ENCODE results near the gene FAM187B. TPM values are rescaled to one million over a fixed set of nuclear protein-coding genes. Genes with fewer than 3 reads are reported as not detected.
A peak's percentile ranks its signal among the peaks of the same experiment; 100 is the strongest.

Gene FAM187B
- total and polyA plus RNA-seq, 2 of the 4 experiments (the other 2 are of a cell fraction) = not detected

DNA sequence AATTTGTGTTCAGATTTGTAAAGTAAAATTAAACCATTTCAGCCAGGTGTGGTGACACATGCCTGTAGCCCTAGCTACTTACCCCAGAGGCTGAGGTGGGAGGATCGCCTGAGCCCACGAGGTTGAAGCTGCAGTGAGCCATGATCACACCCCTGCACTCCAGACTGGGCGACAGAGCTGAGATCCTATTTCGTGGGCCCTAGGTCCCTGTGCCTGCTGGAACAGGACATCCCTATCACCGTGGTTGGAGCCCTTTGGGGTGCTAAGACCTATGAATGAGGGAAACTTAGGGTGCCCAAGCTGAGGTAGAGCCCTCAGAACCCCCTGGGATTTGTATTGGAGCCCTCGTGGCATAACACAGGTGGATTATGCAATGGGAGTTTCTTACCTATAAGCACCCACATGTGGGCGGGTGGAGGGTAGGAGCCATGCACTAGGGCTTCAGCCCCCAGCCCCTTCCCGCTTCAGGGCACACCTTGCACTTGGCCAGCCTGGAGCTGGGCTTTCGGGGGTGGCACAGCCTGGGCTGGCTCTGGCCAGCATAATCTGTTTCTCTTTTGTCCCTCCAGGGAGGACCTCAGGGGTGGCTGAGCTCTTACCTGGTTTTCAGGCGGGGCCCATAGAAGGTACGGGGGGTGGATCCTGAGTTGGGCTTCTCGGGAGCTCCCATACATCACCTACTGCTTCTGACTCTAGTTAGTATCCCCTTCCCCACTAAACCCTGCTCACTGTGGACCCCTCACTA is 33.0 kb upstream of the FAM187B start:
- intact Hi-C loops (cut with micrococcal nuclease) = no loop called here
- peaks cover 0 to 6% of the 10 kb centered on the region in 2 experiments; a peak in 2 of 4 replicates for H3K79me1 ChIP-seq (ENCODE audit: low read depth in 1 of 2, low read length in 2 of 2)
- no peak for TF ChIP-seq CEBPB (IDR thresholded peaks at IDR 0.05; ENCODE audit: low read depth, low read length)
- no peak for TF ChIP-seq MXI1 (IDR thresholded peaks at IDR 0.05; ENCODE audit: borderline replicate concordance, low read depth, low read length)
- no peak for TF ChIP-seq MAZ (IDR thresholded peaks at IDR 0.05; ENCODE audit: borderline replicate concordance, low read depth, low read length)
- no peak for TF ChIP-seq MAFK (IDR thresholded peaks at IDR 0.05; ENCODE audit: low read depth, low read length)
- no peak for TF ChIP-seq POLR2A (IDR thresholded peaks at IDR 0.05; ENCODE audit: low read depth, low read length)
- TF ChIP-seq, protein P1, sequence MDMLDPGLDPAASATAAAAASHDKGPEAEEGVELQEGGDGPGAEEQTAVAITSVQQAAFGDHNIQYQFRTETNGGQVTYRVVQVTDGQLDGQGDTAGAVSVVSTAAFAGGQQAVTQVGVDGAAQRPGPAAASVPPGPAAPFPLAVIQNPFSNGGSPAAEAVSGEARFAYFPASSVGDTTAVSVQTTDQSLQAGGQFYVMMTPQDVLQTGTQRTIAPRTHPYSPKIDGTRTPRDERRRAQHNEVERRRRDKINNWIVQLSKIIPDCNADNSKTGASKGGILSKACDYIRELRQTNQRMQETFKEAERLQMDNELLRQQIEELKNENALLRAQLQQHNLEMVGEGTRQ (IDR thresholded peaks at IDR 0.05; ENCODE audit: low read depth, low read length) = no peak
- TF ChIP-seq RAD21 (IDR thresholded peaks at IDR 0.05; ENCODE audit: low read length) = no peak
- no peak for TF ChIP-seq BHLHE40 (IDR thresholded peaks at IDR 0.05; ENCODE audit: low read depth, low read length)
- no peak for TF ChIP-seq NFE2L2 (IDR thresholded peaks at IDR 0.05; ENCODE audit: low read depth, low read length)
- TF ChIP-seq, protein P2, sequence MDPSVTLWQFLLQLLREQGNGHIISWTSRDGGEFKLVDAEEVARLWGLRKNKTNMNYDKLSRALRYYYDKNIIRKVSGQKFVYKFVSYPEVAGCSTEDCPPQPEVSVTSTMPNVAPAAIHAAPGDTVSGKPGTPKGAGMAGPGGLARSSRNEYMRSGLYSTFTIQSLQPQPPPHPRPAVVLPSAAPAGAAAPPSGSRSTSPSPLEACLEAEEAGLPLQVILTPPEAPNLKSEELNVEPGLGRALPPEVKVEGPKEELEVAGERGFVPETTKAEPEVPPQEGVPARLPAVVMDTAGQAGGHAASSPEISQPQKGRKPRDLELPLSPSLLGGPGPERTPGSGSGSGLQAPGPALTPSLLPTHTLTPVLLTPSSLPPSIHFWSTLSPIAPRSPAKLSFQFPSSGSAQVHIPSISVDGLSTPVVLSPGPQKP (IDR thresholded peaks at IDR 0.05; ENCODE audit: borderline replicate concordance, low read depth, low read length) = no peak
- no peak for TF ChIP-seq FOS (IDR thresholded peaks at IDR 0.05; ENCODE audit: low read depth, low read length)
- no peak overlapping the region for H3K4me2 ChIP-seq (ENCODE audit: low read depth, low read length)
- H2BK15ac ChIP-seq (ENCODE audit: low read depth, low read length) = no peak overlapping the region
- no peaks in the 10 kb centered on the region for H3K9me3 ChIP-seq (ENCODE audit: control insufficient read depth, insufficient read depth, low read length)
- H2BK20ac ChIP-seq (ENCODE audit: low read depth, low read length) = no peak overlapping the region
- in situ Hi-C loops (cut with MboI; ENCODE audit: low sequenced_read_pairs) = no loop called here
- no peak overlapping the region for H3K14ac ChIP-seq (replicated peaks; ENCODE audit: low read depth, low read length)
- peak overlapping the region; percentile 15 for H2AK9ac ChIP-seq (replicated peaks; ENCODE audit: low read depth, low read length, poor library complexity)
- no peak overlapping the region for H4K91ac ChIP-seq (ENCODE audit: insufficient read depth, low read depth, low read length)
- no peak overlapping the region for H3K27ac ChIP-seq (ENCODE audit: insufficient read depth, low read length)
- dilution Hi-C loops (cut with HindIII; ENCODE audit: low sequenced_read_pairs, unreplicated experiment) = no loop called here
- no peak overlapping the region for H3K4me3 ChIP-seq (ENCODE audit: insufficient read depth, low read depth, low read length)
- H3K4me1 ChIP-seq (ENCODE audit: control insufficient read depth, insufficient read depth, low read length) = peaks cover 2% of the 10 kb centered on the region; the same call in 1 of the 2 replicates
- no peaks in the 10 kb centered on the region for H4K20me1 ChIP-seq (ENCODE audit: insufficient read depth, low read length)
- DNase-seq = no peak
- no peak overlapping the region for H3K56ac ChIP-seq (ENCODE audit: extremely low read depth, insufficient read depth, low read length)
- no peak overlapping the region for H2BK5ac ChIP-seq (ENCODE audit: low read depth, low read length, poor library complexity, severe bottlenecking)
- H4K8ac ChIP-seq (ENCODE audit: low read depth in 2 of 2, low read length in 2 of 2) = no peak overlapping the region
- no peak overlapping the region for H3K23ac ChIP-seq (ENCODE audit: low read depth, low read length)
- ChIA-PET CTCF (no interaction called here), POLR2A (ENCODE audit: unreplicated experiment) (no interaction called here)
- H2BK120ac ChIP-seq (ENCODE audit: low read depth, low read length) = no peak overlapping the region
- H3K4ac ChIP-seq (ENCODE audit: low read depth, low read length) = no peak overlapping the region
- H2AK5ac ChIP-seq (ENCODE audit: low read depth, low read length) = no peak overlapping the region
- no peak overlapping the region for H4K5ac ChIP-seq (ENCODE audit: low read depth, low read length)
- 83% methylated on average over 1 of the region's 12 CpGs; no CpG with 5 or more reads in 1 of the 2 experiments for WGBS, 2 experiments (ENCODE audit: extremely low coverage in 2 of 2, insufficient read length in 1 of 2)
- H3K9ac ChIP-seq (ENCODE audit: low read depth, low read length) = no peak overlapping the region
- peaks cover 8% of the 10 kb centered on the region for H3K9me1 ChIP-seq (ENCODE audit: insufficient read depth, low read length)
- no TSS peak for BruUV-seq (replicated peaks)
- peaks cover 12% of the 10 kb centered on the region for H3K27me3 ChIP-seq (ENCODE audit: control insufficient read depth, insufficient read depth, low read length)
- H3K18ac ChIP-seq (ENCODE audit: low read depth, low read length) = no peak overlapping the region
- H2AFZ ChIP-seq (replicated peaks; ENCODE audit: low read length, poor library complexity) = peak overlapping the region; percentile 32
- H3K36me3 ChIP-seq (ENCODE audit: control insufficient read depth, insufficient read depth, low read length) = no peaks in the 10 kb centered on the region
- no peak for ATAC-seq (ENCODE audit: low read depth)
